ENCODE measurements around the gene SLC46A1.

The SLC46A1 gene

GRCh38 chr17:28381141-28381825 lies 24.7 kb downstream of the SLC46A1 start:
- no peak for DNase-seq (ENCODE audit: low read depth)

- no peak for DNase-seq (ENCODE audit: low read depth)
Observed at GRCh38 chr17:28379814-28380801, 25.9 kb downstream of the SLC46A1 start.

- no peak for DNase-seq (ENCODE audit: low read depth)
Observed at GRCh38 chr17:28372945-28373274, 33.1 kb downstream of the SLC46A1 start.

GRCh38 chr17:28372203-28372944 lies 33.6 kb downstream of the SLC46A1 start:
- DNase-seq (ENCODE audit: low read depth), result peak; percentile 37

GRCh38 chr17:28371245-28372202 lies 34.5 kb downstream of the SLC46A1 start, which contains the start of gene SARM1:
TSS of gene SARM1 (plus strand) at chr17:28371694. CDS start at chr17:28372033, 339 bp downstream.
- peak; percentile 86 for DNase-seq (ENCODE audit: low read depth)

GRCh38 chr17:28370744-28371103 lies 35.3 kb downstream of the SLC46A1 start:
- DNase-seq (ENCODE audit: low read depth), result no peak

- DNase-seq (ENCODE audit: low read depth), result no peak
Observed at GRCh38 chr17:28370035-28370743, 35.8 kb downstream of the SLC46A1 start, which contains the start of gene VTN. TSS of gene VTN (minus strand) at chr17:28370307. CDS start at chr17:28370203, 104 bp downstream.

GRCh38 chr17:28369684-28370034 lies 36.4 kb downstream of the SLC46A1 start:
- no peak for DNase-seq (ENCODE audit: low read depth)

- DNase-seq (ENCODE audit: low read depth), result no peak
Observed at GRCh38 chr17:28368915-28369683, 36.9 kb downstream of the SLC46A1 start.

GRCh38 chr17:28368306-28368831 lies 37.6 kb downstream of the SLC46A1 start:
- DNase-seq (ENCODE audit: low read depth), result no peak

GRCh38 chr17:28367641-28368305 lies 38.2 kb downstream of the SLC46A1 start:
- no peak for DNase-seq (ENCODE audit: low read depth)

- DNase-seq (ENCODE audit: low read depth), result no peak
Observed at GRCh38 chr17:28366605-28367004, 39.4 kb downstream of the SLC46A1 start.

GRCh38 chr17:28365487-28365886 lies 40.5 kb downstream of the SLC46A1 start:
- no peak for DNase-seq (ENCODE audit: low read depth)

- no peak for DNase-seq (ENCODE audit: low read depth)
Observed at GRCh38 chr17:28364665-28365363, 41.2 kb downstream of the SLC46A1 start, which contains the start of gene SEBOX. TSS of gene SEBOX (minus strand) at chr17:28365199. CDS start at chr17:28365151, 48 bp downstream.

GRCh38 chr17:28363776-28364650 lies 42.0 kb downstream of the SLC46A1 start:
- DNase-seq (ENCODE audit: low read depth), result no peak

- DNase-seq (ENCODE audit: low read depth), result no peak
Observed at GRCh38 chr17:28363186-28363585, 42.8 kb downstream of the SLC46A1 start.

GRCh38 chr17:28357901-28358197 lies 48.2 kb downstream of the SLC46A1 start:
- no peak for DNase-seq (ENCODE audit: low read depth)
